GM12872 (cell line): ENCODE results near the gene PTPN3.

Experiments used
- TF ChIP-seq, protein P1 (sequence below): IDR thresholded peaks from 3 replicates; pipeline ENCODE4 v1.5.1; 2011; ENCODE audit warnings: low read depth, mild to moderate bottlenecking, low read length, moderate library complexity; ENCODE audit not compliant: insufficient read depth

The PTPN3 gene

DNA sequence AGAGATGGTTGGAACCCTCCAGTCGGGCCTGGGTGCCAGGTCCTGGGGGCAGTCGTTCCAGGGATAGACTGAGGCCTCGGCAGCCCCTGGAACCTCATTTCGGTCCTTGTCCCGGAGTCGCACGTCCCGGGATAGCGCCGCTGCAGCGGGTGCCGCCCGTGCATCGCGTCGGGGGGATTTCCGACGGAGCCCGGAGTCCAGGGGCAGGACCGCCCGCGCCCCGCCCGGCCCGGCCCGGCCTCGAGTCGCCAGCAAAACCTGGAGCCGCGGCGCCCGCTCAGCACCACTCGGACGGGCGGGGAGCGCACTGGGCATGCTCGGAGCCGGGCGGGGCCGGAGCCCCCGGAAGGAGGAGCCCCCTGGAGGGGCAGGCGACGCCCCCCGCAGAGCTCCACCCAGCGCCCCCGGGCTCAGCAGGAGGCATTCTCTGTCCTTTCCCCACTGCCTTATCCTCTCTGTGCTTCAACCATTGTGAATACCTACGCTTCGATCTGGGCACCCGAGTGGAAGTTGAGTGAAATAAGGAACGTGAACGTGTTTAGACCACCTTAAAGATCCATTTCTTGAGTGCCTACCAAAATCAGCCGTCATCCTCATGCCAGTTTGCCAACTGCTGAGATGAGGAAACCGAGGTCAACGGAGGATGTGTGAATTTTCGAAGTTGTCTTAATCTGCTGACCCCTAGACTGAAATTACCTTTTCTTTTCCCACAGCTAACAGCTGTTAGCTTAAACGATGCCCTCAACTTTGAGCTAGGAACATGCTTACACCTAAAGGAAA, 1.7 kb upstream of the PTPN3 start:
- TF ChIP-seq, protein P1, sequence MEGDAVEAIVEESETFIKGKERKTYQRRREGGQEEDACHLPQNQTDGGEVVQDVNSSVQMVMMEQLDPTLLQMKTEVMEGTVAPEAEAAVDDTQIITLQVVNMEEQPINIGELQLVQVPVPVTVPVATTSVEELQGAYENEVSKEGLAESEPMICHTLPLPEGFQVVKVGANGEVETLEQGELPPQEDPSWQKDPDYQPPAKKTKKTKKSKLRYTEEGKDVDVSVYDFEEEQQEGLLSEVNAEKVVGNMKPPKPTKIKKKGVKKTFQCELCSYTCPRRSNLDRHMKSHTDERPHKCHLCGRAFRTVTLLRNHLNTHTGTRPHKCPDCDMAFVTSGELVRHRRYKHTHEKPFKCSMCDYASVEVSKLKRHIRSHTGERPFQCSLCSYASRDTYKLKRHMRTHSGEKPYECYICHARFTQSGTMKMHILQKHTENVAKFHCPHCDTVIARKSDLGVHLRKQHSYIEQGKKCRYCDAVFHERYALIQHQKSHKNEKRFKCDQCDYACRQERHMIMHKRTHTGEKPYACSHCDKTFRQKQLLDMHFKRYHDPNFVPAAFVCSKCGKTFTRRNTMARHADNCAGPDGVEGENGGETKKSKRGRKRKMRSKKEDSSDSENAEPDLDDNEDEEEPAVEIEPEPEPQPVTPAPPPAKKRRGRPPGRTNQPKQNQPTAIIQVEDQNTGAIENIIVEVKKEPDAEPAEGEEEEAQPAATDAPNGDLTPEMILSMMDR: no peak

DNA sequence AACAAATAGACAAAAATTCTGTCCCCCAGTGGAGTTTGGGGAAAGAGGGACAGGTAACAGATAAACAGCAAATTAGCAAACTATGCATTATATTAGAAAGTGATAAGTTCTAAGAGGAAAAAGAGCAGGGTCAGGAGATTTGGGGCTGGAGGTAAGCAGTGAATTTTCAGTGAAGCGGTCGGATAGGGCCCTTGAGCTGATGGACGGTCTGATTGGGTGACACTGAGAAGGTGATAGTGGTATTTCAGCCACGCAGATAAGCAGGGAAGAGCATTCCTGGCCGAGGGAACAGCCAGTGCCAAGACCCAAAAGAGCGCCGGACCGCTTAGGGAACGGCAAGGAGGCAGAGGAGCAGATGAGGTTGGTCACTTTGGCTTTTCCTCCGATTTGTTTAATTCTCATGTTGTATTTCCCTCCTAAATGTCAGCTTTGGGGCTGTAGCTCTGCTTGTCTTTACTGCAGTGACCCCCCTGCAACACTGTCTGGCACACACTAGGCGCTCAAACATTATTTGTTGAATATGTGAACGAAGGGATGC, 1.1 kb upstream of the PTPN3 start:
- TF ChIP-seq, protein P1: no peak

DNA sequence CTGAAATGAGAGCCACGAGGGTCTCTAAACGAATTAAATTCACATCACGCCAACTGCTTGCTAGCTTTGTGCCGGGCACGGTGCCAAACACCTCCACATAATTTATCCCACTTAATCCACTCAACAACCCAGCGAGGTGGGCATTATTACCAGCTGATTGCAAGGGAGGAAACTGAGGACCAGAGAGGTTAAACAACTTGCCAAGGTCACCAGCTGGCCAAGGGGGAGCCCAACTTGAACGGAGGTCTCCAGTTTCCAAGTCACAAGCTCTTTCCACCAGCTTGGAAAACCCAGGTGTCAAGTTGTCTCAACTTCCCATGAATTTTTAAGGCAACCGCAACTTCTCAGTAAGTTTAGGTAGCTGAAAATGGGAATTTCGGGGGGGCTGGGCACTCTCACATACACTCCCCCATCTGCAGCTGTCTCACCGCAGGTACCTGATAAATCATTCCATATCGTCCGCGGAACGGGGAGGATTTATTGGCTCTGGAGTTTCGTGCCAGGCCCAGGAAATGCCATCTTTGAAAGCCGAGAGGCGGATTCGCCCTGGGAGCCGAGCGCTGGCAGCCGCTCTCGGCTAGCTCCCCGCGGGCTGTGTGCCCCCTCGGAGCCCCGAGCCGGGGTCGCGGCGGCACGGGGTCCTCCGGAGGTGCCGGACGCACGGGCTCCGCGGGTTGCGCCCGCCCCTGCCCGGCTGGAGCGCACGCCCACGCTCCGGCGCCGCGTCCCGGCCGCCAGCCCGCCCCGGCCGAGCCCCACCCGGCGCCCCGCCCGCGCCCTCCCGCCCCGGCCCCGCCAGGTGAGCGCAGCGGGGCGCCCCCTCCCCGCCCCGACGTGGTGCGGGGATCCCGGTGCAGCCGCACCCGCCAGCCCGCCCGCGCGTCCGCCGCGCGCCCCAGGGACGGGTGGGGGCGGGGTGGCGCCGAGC, 617 bp downstream of the PTPN3 start:
- TF ChIP-seq, protein P1: no peak

DNA sequence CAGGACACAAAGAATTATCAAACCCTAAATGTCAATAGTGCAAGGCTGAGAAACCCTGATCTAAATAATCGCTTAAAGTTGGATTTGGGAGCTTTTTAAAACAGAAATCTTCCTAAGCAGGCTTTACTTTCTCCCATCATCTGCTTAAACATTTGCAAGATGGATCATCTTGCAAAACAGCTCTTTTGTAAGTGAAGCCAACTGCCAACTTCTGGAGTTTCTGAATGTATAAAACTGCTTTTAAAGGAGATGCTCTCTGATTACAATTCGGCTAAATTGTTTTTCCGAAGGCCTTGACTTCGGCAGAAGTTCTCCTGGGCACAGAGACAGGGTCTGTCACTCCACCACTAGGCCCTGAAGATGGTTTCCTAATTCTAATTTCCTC, 1.3 kb downstream of the PTPN3 start:
- TF ChIP-seq, protein P1: no peak

DNA sequence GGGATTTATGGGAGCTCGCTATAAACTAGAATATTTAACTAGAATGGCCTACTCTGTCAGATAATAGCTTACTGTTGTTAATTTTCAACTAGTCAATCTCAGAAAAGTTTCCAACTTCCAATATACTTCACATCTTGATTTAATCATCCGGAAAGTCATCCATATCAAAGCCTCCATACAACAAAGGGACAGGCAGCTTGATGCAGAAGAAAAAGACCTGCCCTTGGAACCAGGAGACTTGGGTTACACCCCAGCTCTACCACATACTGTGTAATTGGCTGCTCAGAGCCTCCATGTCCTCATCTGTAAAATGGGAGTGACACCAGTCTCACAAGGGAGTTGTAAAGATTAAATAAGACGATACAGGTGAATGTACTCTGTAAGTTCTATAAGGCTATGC, 1.9 kb downstream of the PTPN3 start:
- TF ChIP-seq, protein P1: no peak

DNA sequence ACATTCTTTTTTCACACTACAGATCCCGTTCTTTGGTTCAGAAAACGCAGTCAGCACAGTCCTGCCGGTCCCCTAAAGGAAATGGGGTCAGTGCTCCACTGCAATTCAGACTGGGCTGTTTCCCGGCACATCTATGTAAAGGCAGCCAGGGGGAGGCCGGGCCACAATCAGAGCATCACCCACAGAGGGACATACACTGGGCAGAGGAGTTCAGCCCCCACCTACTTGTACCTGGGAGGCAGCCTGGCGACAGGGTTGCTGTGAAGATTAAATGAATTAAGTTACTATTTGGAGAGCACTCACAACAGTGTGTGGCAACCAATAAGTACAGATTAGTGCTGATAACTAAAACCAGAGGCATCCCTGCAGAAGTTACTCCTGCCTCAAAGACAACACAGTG, 4.5 kb downstream of the PTPN3 start:
- TF ChIP-seq, protein P1: no peak

DNA sequence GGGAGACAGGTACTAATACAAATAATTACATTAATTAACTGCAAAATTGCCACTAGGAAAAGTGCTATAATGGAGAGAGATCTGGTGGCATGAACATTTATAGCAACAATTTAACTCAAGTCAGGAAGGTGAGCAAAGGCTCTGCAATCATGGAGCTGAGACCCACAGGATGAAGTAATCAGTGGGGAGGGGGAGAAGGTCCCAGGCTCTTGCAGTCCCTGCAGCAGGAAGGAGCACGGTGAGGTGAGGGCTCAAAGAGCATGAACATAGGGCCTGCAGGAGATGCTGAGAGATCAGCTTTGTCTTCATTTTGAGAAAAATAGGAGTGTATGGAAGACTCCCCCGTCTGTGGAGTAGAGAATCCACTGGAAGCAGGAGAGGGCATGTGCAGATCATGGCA, 6.5 kb downstream of the PTPN3 start:
- TF ChIP-seq, protein P1: no peak
